ENCODE results near the gene TUBA8. TPM values are rescaled to one million over a fixed set of nuclear protein-coding genes. Genes with fewer than 3 reads are reported as not detected.
"Not testable (repeated sequence)": the region's sequence is repeated elsewhere in the genome, so short reads cannot be mapped to it uniquely, and the experiment has no call there.

The TUBA8 gene
- total RNA-seq, 4 donors from 2014 or later = 1.3 to 12.9 (median 7.6) TPM

- H3K27me3 ChIP-seq = no peaks in the 10 kb centered on the region
- no peak overlapping the region for H3K27ac ChIP-seq
- peaks cover 0 to 44% (median 3%) of the 10 kb centered on the region in 3 donors for H3K4me1 ChIP-seq
Observed at GRCh38 chr22:18152519-18152918, 41.9 kb downstream of the TUBA8 start.

GRCh38 chr22:18154821-18155390 lies 44.3 kb downstream of the TUBA8 start:
- no peak overlapping the region for H3K27ac ChIP-seq
- no peak for ATAC-seq
- H3K27me3 ChIP-seq = no peaks in the 10 kb centered on the region
- peaks cover 0 to 31% (median 3%) of the 10 kb centered on the region in 3 donors for H3K4me1 ChIP-seq
- no CpG with 5 or more reads among the region's 8 CpGs for WGBS, 2 donors (ENCODE audit: low coverage in 1 of 2)
- H3K36me3 ChIP-seq = peaks cover 0 to 8% of the 10 kb centered on the region in 2 donors
- H3K9me3 ChIP-seq = no peaks in the 10 kb centered on the region
- TF ChIP-seq POLR2AphosphoS5 (IDR thresholded peaks at IDR 0.05) (no peak), POLR2A (IDR thresholded peaks at IDR 0.05) (no peak), EP300 (IDR thresholded peaks at IDR 0.05) (no peak), CTCF (IDR thresholded peaks at IDR 0.05) (no peak)
- H3K4me3 ChIP-seq = no peak overlapping the region

More at GRCh38 chr22:18152519-18152918, 41.9 kb downstream of the TUBA8 start:
- no peak overlapping the region for H3K4me3 ChIP-seq
- no peak for TF ChIP-seq CTCF (IDR thresholded peaks at IDR 0.05)
- TF ChIP-seq EP300 (IDR thresholded peaks at IDR 0.05) = no peak
- no peak for TF ChIP-seq POLR2AphosphoS5 (IDR thresholded peaks at IDR 0.05)
- TF ChIP-seq POLR2A (IDR thresholded peaks at IDR 0.05) = no peak
- ATAC-seq = no peak
- H3K36me3 ChIP-seq = no peaks in the 10 kb centered on the region
- WGBS, 2 donors (ENCODE audit: low coverage in 1 of 2) = 96% methylated on average over 3 to 7 of the region's 8 CpGs
- no peaks in the 10 kb centered on the region for H3K9me3 ChIP-seq

- H3K36me3 ChIP-seq = peaks cover 0 to 11% of the 10 kb centered on the region in 2 donors
- ATAC-seq, H3K4me3 ChIP-seq, H3K9me3 ChIP-seq, H3K27ac ChIP-seq, H3K27me3 ChIP-seq: not testable (repeated sequence)
- WGBS, 2 donors (ENCODE audit: low coverage in 1 of 2) = no CpG with 5 or more reads among the region's 34 CpGs
- peaks cover 0 to 29% (median 2%) of the 10 kb centered on the region in 3 donors for H3K4me1 ChIP-seq
Observed at GRCh38 chr22:18155546-18155945, 44.9 kb downstream of the TUBA8 start.

GRCh38 chr22:18156878-18157713 lies 46.5 kb downstream of the TUBA8 start:
- 23 to 50% methylated on average over 6 to 9 of the region's 24 CpGs for WGBS, 2 donors (ENCODE audit: low coverage in 1 of 2)
- Histone ChIP-seq H3K4me3 (no peak overlapping the region), H3K27ac (peak overlapping the region in 3 of 4 donors; percentile 49 to 65 (median 59))

More at GRCh38 chr22:18156878-18157713, 46.5 kb downstream of the TUBA8 start:
- peak; percentile 89 for ATAC-seq
- Histone ChIP-seq H3K9me3 (no peaks in the 10 kb centered on the region), H3K36me3 (peaks cover 0 to 11% of the 10 kb centered on the region in 2 donors), H3K4me1 (peaks cover 0 to 19% (median 0%) of the 10 kb centered on the region in 3 donors), H3K27me3 (no peaks in the 10 kb centered on the region)
- TF ChIP-seq POLR2A (IDR thresholded peaks at IDR 0.05) (no peak), POLR2AphosphoS5 (IDR thresholded peaks at IDR 0.05) (peak; percentile 64), CTCF (IDR thresholded peaks at IDR 0.05) (peak; percentile 52 to 88 (median 60)), EP300 (IDR thresholded peaks at IDR 0.05) (no peak)

All from gastroesophageal sphincter (tissue), 4 donors.